HG03439 (cell line): ENCODE measurements around the gene SEPTIN7.

Source experiments
- ATAC-seq: cut with Tn5 transposase; IDR thresholded peaks from one replicate; pipeline ENCODE4 v1.9.1; 2021; ENCODE audit warnings: mild to moderate bottlenecking, moderate library complexity; ENCODE audit not compliant: unreplicated experiment

The SEPTIN7 gene

GRCh38 chr7:35828817-35829216, 28.0 kb downstream of the SEPTIN7 start:
- ATAC-seq: no peak

GRCh38 chr7:35831208-35831607, 30.4 kb downstream of the SEPTIN7 start:
- ATAC-seq: no peak

- no peak for ATAC-seq
These were observed 39.3 kb downstream of the SEPTIN7 start for GRCh38 chr7:35839860-35840854.

- ATAC-seq: no peak
These were observed 46.1 kb downstream of the SEPTIN7 start for GRCh38 chr7:35846816-35847412.

- ATAC-seq: no peak
These were observed 47.9 kb downstream of the SEPTIN7 start for GRCh38 chr7:35848725-35849124.

- ATAC-seq: no peak
These were observed 48.4 kb downstream of the SEPTIN7 start for GRCh38 chr7:35849158-35849831.

GRCh38 chr7:35849954-35850353, 49.1 kb downstream of the SEPTIN7 start:
- no peak for ATAC-seq
